Right lobe of liver (tissue), 4 donors: Measurements from ENCODE around the gene MAJIN.

Experiments used
- POLR2A ChIP-seq: fragments of 450-650 bp; IDR thresholded peaks from one replicate; pipeline ENCODE4 v1.6.1; 2017; ENCODE audit warnings: antibody characterized with exemption, mild to moderate bottlenecking
- TF ChIP-seq, protein P1 (sequence below), 4 donors: fragments of 200-600 bp in 3 of 4; fragments of 450-650 bp in 1 of 4; IDR thresholded peaks; one replicate each; pipeline versions ENCODE4 v1.5.1 to v1.8.0; 2016 to 2022; ENCODE audit warnings: antibody characterized with exemption in 4 of 4, mild to moderate bottlenecking in 2 of 4
- donor health status: DM: no; HTN: no; CAD: no.
- donor health status: DM: no; HTN: no; CAD: no.
- donor health status: DM: no; HTN: yes; CAD: no.

DNA sequence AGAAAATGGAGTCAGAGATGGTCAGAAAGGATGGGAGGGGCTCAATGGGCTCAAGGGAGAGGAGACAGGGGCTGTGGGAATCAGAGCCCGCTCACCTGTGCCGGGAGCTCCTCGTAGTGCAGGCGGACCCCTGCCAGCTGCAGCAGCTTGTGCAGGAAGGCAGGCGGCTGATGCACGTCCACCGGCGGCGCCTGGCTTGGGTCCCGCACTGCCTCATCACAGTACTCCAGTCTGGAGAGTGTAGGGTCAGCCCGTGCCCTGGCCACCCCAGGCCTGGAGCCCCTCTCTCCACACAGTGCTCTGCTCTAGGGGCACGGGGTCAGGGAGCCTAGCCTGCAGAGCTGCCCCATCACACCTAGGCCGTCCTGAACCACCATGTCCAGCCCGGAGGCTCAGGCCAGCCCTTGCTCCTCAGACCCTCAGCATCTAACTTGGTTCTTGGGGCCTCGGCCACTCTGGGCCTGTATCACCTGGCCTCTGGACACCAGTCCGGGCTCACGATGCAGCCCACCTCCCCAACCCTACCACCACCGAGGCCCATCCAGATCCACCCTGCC lies 58.7 kb downstream of the MAJIN start:
- no peak for TF ChIP-seq POLR2A
- TF ChIP-seq, protein P1, sequence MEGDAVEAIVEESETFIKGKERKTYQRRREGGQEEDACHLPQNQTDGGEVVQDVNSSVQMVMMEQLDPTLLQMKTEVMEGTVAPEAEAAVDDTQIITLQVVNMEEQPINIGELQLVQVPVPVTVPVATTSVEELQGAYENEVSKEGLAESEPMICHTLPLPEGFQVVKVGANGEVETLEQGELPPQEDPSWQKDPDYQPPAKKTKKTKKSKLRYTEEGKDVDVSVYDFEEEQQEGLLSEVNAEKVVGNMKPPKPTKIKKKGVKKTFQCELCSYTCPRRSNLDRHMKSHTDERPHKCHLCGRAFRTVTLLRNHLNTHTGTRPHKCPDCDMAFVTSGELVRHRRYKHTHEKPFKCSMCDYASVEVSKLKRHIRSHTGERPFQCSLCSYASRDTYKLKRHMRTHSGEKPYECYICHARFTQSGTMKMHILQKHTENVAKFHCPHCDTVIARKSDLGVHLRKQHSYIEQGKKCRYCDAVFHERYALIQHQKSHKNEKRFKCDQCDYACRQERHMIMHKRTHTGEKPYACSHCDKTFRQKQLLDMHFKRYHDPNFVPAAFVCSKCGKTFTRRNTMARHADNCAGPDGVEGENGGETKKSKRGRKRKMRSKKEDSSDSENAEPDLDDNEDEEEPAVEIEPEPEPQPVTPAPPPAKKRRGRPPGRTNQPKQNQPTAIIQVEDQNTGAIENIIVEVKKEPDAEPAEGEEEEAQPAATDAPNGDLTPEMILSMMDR (IDR thresholded peaks at IDR 0.05): no peak
